HCT116 (cell line): Measurements from ENCODE around the gene CD302. TPM values are rescaled to one million over a fixed set of nuclear protein-coding genes. Genes with fewer than 3 reads are reported as not detected.

Experiments
- ATAC-seq: fragments of 200-7000 bp; cut with Tn5 transposase; 2 replicates; pipeline ENCODE4 v1.9.1; 2020; ENCODE audit warnings: mild to moderate bottlenecking, moderate library complexity
- BruUV-seq: library from RNA; stranded (reverse); fragments of 400-500 nt; replicated peaks from 2 replicates; lab custom pipeline; 2021; lab: Mats Ljungman, UMichigan
- CTCF ChIA-PET: fragments of 300-600 bp; sonication (Branson Sonifier 250); formaldehyde crosslinking; loops from one replicate; lab custom pipeline; 2021; ENCODE audit warnings: antibody characterized with exemption; lab: Charles Lee
- POLR2A ChIA-PET: fragments of 300-600, 350-600 bp; sonication (Branson Sonifier 250); formaldehyde crosslinking; loops from one replicate; lab custom pipeline; 2021; ENCODE audit warnings: antibody characterized with exemption; lab: Charles Lee
- RAD21 ChIA-PET, 2 experiments: fragments of 300-600 bp; sonication (Branson Sonifier 250); formaldehyde crosslinking; loops; one replicate each; lab custom pipeline; 2023; ENCODE audit warnings: low total read pairs in 2 of 2; ENCODE audit not compliant: uncharacterized antibody in 2 of 2, unreplicated experiment in 2 of 2, low non-redundant PET in 1 of 2; lab: Charles Lee
- DNase-seq: peaks from one replicate; pipeline ENCODE4 v3.0.0-alpha.2; 2010; ENCODE audit warnings: low read depth, low spot score
- H2AFZ ChIP-seq: fragments of 200-600 bp; shearing (Covaris generic), sonication (generic); 2 replicates; pipeline ENCODE4 v1.6.1; 2017; ENCODE audit warnings: low read depth, mixed run types, mixed read lengths, antibody characterized with exemption, low read length; ENCODE audit not compliant: poor library complexity, severe bottlenecking
- H3K27ac ChIP-seq: 2 replicates; pipeline ENCODE4 v1.5.1; 2012; ENCODE audit warnings: low read depth, low read length
- H3K27me3 ChIP-seq: fragments of 200-600 bp; sonication (generic); 2 replicates; pipeline ENCODE4 v1.6.1; 2016; ENCODE audit warnings: mixed run types, low read length, mixed read lengths; ENCODE audit not compliant: insufficient read depth
- H3K36me3 ChIP-seq, 2 experiments: fragments of 200-500 bp in 1 of 2; fragments of 200-600 bp in 1 of 2; sonication (Bioruptor generic) in 1 of 2; sonication (generic) in 1 of 2; 2 replicates each; pipeline versions ENCODE4 v1.5.1 to v1.6.1; 2014 to 2016; ENCODE audit warnings: low read length in 2 of 2, inconsistent platforms in 1 of 2, mixed read lengths in 1 of 2, mixed run types in 1 of 2; ENCODE audit not compliant: insufficient read depth in 2 of 2, control insufficient read depth in 1 of 2
- H3K4me1 ChIP-seq, 2 experiments: fragments of 200-600 bp in 1 of 2; sonication (generic) in 1 of 2; 2 replicates each; pipeline versions ENCODE4 v1.5.1 to v1.6.1; 2012 to 2017; ENCODE audit warnings: low read length in 2 of 2, inconsistent platforms in 1 of 2, mild to moderate bottlenecking in 1 of 2, mixed read lengths in 1 of 2, mixed run types in 1 of 2, moderate library complexity in 1 of 2; ENCODE audit not compliant: insufficient read depth in 2 of 2, control insufficient read depth in 1 of 2
- H3K4me2 ChIP-seq: fragments of 200-600 bp; sonication (generic); 2 replicates; pipeline ENCODE4 v1.6.1; 2017; ENCODE audit warnings: mixed run types, low read length, mixed read lengths
- H3K4me3 ChIP-seq, 2 experiments: fragments of 200-600 bp in 1 of 2; sonication (generic) in 1 of 2; replicated peaks in 1 of 2; 2 replicates each; pipeline ENCODE4 v1.5.1; 2011 to 2016; ENCODE audit warnings: low read length in 2 of 2, control low read depth in 1 of 2, low read depth in 1 of 2, mild to moderate bottlenecking in 1 of 2, mixed read lengths in 1 of 2, mixed run types in 1 of 2
- H3K79me2 ChIP-seq: fragments of 200-600 bp; sonication (generic); 2 replicates; pipeline ENCODE4 v1.6.1; 2017; ENCODE audit warnings: mild to moderate bottlenecking, mixed run types, low read length, moderate library complexity, mixed read lengths; ENCODE audit not compliant: insufficient read depth
- H3K9ac ChIP-seq: fragments of 200-600 bp; sonication (generic); 2 replicates; pipeline ENCODE4 v1.6.1; 2016; ENCODE audit warnings: low read length, mixed read lengths
- H3K9me2 ChIP-seq: fragments of 200-600 bp; sonication (generic), shearing (Covaris generic); 2 replicates; pipeline ENCODE4 v1.6.1; 2017; ENCODE audit warnings: mixed run types, mild to moderate bottlenecking, moderate library complexity; ENCODE audit not compliant: insufficient read depth
- H3K9me3 ChIP-seq, 2 experiments: fragments of 200-500 bp in 1 of 2; fragments of 200-600 bp in 1 of 2; sonication (Bioruptor generic) in 1 of 2; sonication (generic) in 1 of 2; 2 replicates each; pipeline ENCODE4 v1.6.1; 2014 to 2017; ENCODE audit warnings: low read length in 2 of 2, mixed read lengths in 2 of 2, inconsistent platforms in 1 of 2, low read depth in 1 of 2, mild to moderate bottlenecking in 1 of 2, mixed run types in 1 of 2, moderate library complexity in 1 of 2; ENCODE audit not compliant: control insufficient read depth in 1 of 2, insufficient read depth in 1 of 2
- H4K20me1 ChIP-seq: fragments of 200-600 bp; sonication (generic), shearing (Covaris generic); 2 replicates; pipeline ENCODE4 v1.6.1; 2017; ENCODE audit warnings: mixed run types, mild to moderate bottlenecking, moderate library complexity; ENCODE audit not compliant: insufficient read depth
- CEBPB ChIP-seq: IDR thresholded peaks from 2 replicates; pipeline ENCODE4 v1.6.1; 2012; ENCODE audit warnings: low read depth
- EGR1 ChIP-seq: IDR thresholded peaks from 2 replicates; pipeline ENCODE4 v1.6.1; 2012; ENCODE audit warnings: low read depth
- EZH2 ChIP-seq: fragments of 200-600 bp; sonication (generic); IDR thresholded peaks from 2 replicates; pipeline ENCODE4 v1.6.1; 2017; ENCODE audit warnings: antibody characterized with exemption, mixed run types
- FOSL1 ChIP-seq: IDR thresholded peaks from 2 replicates; pipeline ENCODE4 v1.6.1; 2012; ENCODE audit warnings: low read depth
- JUND ChIP-seq: IDR thresholded peaks from 2 replicates; pipeline ENCODE4 v1.6.1; 2012
- RAD21 ChIP-seq: IDR thresholded peaks from 2 replicates; pipeline ENCODE4 v1.6.1; 2012; ENCODE audit warnings: low read depth, mild to moderate bottlenecking
- SIN3A ChIP-seq: IDR thresholded peaks from 2 replicates; pipeline ENCODE4 v1.6.1; 2012; ENCODE audit warnings: low read depth
- SP1 ChIP-seq: IDR thresholded peaks from 2 replicates; pipeline ENCODE4 v1.6.1; 2012; ENCODE audit warnings: low read depth
- TCF7L2 ChIP-seq: IDR thresholded peaks from 2 replicates; pipeline ENCODE4 v1.7.0; 2011; ENCODE audit warnings: borderline replicate concordance, inconsistent platforms; ENCODE audit not compliant: insufficient read depth, insufficient read length; ENCODE audit errors: extremely low read depth
- ZFX ChIP-seq: fragments of 450-650 bp; IDR thresholded peaks from 2 replicates; pipeline ENCODE4 v1.6.1; 2017
- ZNF274 ChIP-seq: fragments of 200-500 bp; sonication (Bioruptor generic); IDR thresholded peaks from 2 replicates; pipeline ENCODE4 v1.6.1; 2014; ENCODE audit warnings: mild to moderate bottlenecking, low read depth, low read length, inconsistent platforms
- intact Hi-C: fragments of 100-400 bp; cut with micrococcal nuclease; formaldehyde crosslinking; loops from 2 replicates; pipeline ENCODE4 v1.10.0; 2022
- total RNA-seq: library from RNA; stranded (reverse); gene quantifications from one replicate; pipeline ENCODE4 v1.2.1, GENCODE V29; 2021; ENCODE audit not compliant: unreplicated experiment
- TF ChIP-seq, protein P1 (sequence below): IDR thresholded peaks from 2 replicates; pipeline ENCODE4 v1.6.1; 2012; ENCODE audit warnings: low read depth
- TF ChIP-seq, protein P2 (sequence below): IDR thresholded peaks from 2 replicates; pipeline ENCODE4 v1.6.1; 2011; ENCODE audit warnings: mild to moderate bottlenecking, low read length, moderate library complexity; ENCODE audit not compliant: insufficient replicate concordance; ENCODE audit errors: extremely low read depth
- TF ChIP-seq, protein P3 (sequence below): IDR thresholded peaks from 2 replicates; pipeline ENCODE4 v1.6.1; 2012
- TF ChIP-seq, protein P4 (sequence below), 3 experiments: fragments of 200-600 bp in 1 of 3; sonication (generic) in 1 of 3; IDR thresholded peaks in 2 of 3; conservative IDR thresholded peaks in 1 of 3; 2 replicates each; pipeline ENCODE4 v1.5.1; 2012 to 2017; ENCODE audit warnings: low read depth in 2 of 3, low read length in 2 of 3, antibody characterized with exemption in 1 of 3, borderline replicate concordance in 1 of 3, control low read depth in 1 of 3, mild to moderate bottlenecking in 1 of 3, mixed read lengths in 1 of 3, mixed run types in 1 of 3, moderate library complexity in 1 of 3; ENCODE audit not compliant: insufficient read depth in 1 of 3
- TF ChIP-seq, protein P5 (sequence below): IDR thresholded peaks from 2 replicates; pipeline ENCODE4 v1.6.1; 2012

Gene CD302
- total RNA-seq, 1 experiment from 2014 or later = 0.15 TPM

DNA sequence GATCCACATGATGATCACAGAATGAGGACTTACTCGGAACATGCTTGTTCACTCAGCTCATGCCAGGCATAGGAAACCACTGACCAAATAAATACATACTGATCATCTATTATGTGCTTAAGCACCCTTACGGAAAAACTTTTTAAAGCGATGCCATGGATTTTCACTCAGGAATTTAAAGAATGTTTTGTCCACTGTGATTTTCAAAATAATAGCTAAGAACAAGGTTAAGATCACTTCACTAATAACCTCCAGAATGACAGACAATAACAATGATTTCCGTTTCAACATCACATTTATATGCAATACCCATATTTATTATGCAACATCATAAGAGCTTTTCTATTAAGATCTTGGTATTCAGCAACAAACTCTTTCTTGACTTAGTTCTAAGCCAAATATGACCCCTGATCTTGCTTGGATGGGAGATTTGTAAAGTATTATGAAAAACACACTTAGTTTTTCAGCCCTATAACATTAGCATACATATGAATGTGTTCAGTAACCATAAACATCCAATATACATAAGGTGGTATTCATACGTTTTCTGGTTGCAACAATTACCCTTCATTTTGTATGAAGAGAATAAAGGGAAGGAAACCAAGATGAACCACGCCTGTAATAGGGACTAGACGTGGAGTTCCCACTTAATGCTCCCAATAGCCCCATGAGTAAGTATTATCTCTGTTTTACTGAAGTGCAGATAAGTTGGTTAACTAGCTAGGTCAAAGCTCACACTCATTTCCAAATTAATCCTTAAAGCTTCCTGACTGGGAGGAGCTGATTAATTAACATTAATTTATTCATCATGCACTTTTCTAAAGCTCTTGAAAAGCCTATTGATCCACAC, 1.9 kb downstream of the CD302 start:
- Histone ChIP-seq H4K20me1 (no peaks in the 10 kb centered on the region), H3K4me2 (no peak overlapping the region), H3K9ac (no peak overlapping the region), H3K79me2 (no peaks in the 10 kb centered on the region), H3K9me2 (no peaks in the 10 kb centered on the region), H3K27ac (no peak overlapping the region), H3K4me3 (no peak overlapping the region), H2AFZ (no peak overlapping the region), H3K36me3 (no peaks in the 10 kb centered on the region), H3K4me1 (no peaks in the 10 kb centered on the region), H3K27me3 (no peaks in the 10 kb centered on the region)
- CTCF ChIA-PET = no interaction called here
- no TSS peak for BruUV-seq
- DNase-seq (no peak), ATAC-seq (no peak)
- POLR2A ChIA-PET = no interaction called here
- RAD21 ChIA-PET = no interaction called here
- intact Hi-C loops = no loop called here
- no peak for TF ChIP-seq JUND
- TF ChIP-seq SIN3A = no peak
- TF ChIP-seq EZH2 = no peak
- TF ChIP-seq ZNF274 = no peak
- TF ChIP-seq, protein P1, sequence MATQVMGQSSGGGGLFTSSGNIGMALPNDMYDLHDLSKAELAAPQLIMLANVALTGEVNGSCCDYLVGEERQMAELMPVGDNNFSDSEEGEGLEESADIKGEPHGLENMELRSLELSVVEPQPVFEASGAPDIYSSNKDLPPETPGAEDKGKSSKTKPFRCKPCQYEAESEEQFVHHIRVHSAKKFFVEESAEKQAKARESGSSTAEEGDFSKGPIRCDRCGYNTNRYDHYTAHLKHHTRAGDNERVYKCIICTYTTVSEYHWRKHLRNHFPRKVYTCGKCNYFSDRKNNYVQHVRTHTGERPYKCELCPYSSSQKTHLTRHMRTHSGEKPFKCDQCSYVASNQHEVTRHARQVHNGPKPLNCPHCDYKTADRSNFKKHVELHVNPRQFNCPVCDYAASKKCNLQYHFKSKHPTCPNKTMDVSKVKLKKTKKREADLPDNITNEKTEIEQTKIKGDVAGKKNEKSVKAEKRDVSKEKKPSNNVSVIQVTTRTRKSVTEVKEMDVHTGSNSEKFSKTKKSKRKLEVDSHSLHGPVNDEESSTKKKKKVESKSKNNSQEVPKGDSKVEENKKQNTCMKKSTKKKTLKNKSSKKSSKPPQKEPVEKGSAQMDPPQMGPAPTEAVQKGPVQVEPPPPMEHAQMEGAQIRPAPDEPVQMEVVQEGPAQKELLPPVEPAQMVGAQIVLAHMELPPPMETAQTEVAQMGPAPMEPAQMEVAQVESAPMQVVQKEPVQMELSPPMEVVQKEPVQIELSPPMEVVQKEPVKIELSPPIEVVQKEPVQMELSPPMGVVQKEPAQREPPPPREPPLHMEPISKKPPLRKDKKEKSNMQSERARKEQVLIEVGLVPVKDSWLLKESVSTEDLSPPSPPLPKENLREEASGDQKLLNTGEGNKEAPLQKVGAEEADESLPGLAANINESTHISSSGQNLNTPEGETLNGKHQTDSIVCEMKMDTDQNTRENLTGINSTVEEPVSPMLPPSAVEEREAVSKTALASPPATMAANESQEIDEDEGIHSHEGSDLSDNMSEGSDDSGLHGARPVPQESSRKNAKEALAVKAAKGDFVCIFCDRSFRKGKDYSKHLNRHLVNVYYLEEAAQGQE = no peak
- TF ChIP-seq ZFX = no peak
- TF ChIP-seq, protein P2, sequence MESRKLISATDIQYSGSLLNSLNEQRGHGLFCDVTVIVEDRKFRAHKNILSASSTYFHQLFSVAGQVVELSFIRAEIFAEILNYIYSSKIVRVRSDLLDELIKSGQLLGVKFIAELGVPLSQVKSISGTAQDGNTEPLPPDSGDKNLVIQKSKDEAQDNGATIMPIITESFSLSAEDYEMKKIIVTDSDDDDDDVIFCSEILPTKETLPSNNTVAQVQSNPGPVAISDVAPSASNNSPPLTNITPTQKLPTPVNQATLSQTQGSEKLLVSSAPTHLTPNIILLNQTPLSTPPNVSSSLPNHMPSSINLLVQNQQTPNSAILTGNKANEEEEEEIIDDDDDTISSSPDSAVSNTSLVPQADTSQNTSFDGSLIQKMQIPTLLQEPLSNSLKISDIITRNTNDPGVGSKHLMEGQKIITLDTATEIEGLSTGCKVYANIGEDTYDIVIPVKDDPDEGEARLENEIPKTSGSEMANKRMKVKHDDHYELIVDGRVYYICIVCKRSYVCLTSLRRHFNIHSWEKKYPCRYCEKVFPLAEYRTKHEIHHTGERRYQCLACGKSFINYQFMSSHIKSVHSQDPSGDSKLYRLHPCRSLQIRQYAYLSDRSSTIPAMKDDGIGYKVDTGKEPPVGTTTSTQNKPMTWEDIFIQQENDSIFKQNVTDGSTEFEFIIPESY = no peak
- TF ChIP-seq RAD21 = no peak
- no peak for TF ChIP-seq SP1
- TF ChIP-seq FOSL1 = no peak
- no peak for TF ChIP-seq CEBPB
- TF ChIP-seq, protein P3, sequence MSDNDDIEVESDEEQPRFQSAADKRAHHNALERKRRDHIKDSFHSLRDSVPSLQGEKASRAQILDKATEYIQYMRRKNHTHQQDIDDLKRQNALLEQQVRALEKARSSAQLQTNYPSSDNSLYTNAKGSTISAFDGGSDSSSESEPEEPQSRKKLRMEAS = no peak
- no peak for TF ChIP-seq TCF7L2
- TF ChIP-seq, protein P4, sequence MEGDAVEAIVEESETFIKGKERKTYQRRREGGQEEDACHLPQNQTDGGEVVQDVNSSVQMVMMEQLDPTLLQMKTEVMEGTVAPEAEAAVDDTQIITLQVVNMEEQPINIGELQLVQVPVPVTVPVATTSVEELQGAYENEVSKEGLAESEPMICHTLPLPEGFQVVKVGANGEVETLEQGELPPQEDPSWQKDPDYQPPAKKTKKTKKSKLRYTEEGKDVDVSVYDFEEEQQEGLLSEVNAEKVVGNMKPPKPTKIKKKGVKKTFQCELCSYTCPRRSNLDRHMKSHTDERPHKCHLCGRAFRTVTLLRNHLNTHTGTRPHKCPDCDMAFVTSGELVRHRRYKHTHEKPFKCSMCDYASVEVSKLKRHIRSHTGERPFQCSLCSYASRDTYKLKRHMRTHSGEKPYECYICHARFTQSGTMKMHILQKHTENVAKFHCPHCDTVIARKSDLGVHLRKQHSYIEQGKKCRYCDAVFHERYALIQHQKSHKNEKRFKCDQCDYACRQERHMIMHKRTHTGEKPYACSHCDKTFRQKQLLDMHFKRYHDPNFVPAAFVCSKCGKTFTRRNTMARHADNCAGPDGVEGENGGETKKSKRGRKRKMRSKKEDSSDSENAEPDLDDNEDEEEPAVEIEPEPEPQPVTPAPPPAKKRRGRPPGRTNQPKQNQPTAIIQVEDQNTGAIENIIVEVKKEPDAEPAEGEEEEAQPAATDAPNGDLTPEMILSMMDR (IDR thresholded peaks at IDR 0.05 in 2 of 3, conservative IDR thresholded peaks at IDR 0.05 in 1 of 3; ENCODE audit: borderline replicate concordance in 1 of 3, insufficient read depth in 1 of 3, low read depth in 2 of 3, low read length in 2 of 3) = no peak
- TF ChIP-seq, protein P5, sequence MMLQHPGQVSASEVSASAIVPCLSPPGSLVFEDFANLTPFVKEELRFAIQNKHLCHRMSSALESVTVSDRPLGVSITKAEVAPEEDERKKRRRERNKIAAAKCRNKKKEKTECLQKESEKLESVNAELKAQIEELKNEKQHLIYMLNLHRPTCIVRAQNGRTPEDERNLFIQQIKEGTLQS = no peak
- TF ChIP-seq EGR1 = no peak
- TF ChIP-seq, all 23 proteins: peak for 0
- no peaks in the 10 kb centered on the region for H3K9me3 ChIP-seq
